HEK293 (cell line): Measurements from ENCODE around the gene YWHAB.

Source experiments
- PRDM1 ChIP-seq: fragments of 450-650 bp; formaldehyde crosslinking; IDR thresholded peaks from 2 replicates; pipeline ENCODE4; 2016; ENCODE audit warnings: missing biosample characterization, missing genetic modification characterization
- ZBTB21 ChIP-seq: fragments of 450-650 bp; formaldehyde crosslinking; IDR thresholded peaks from 2 replicates; pipeline ENCODE4 v1.5.1; 2017; ENCODE audit warnings: missing biosample characterization, missing genetic modification characterization
- ZNF140 ChIP-seq: fragments of 450-650 bp; formaldehyde crosslinking; IDR thresholded peaks from 2 replicates; pipeline ENCODE4 v1.5.1; 2016; ENCODE audit warnings: missing biosample characterization, missing genetic modification characterization
- ZNF155 ChIP-seq: fragments of 450-650 bp; formaldehyde crosslinking; IDR thresholded peaks from 2 replicates; pipeline ENCODE4 v1.5.1; 2016; ENCODE audit warnings: missing biosample characterization, missing genetic modification characterization
- ZNF184 ChIP-seq: fragments of 450-650 bp; IDR thresholded peaks from 2 replicates; pipeline ENCODE4 v1.5.1; 2018; ENCODE audit warnings: missing biosample characterization, mild to moderate bottlenecking, missing genetic modification characterization
- ZNF292 ChIP-seq: fragments of 450-650 bp; formaldehyde crosslinking; IDR thresholded peaks from 2 replicates; pipeline ENCODE4 v1.5.1; 2016; ENCODE audit warnings: low read depth, missing biosample characterization, missing genetic modification characterization, borderline replicate concordance
- ZNF837 ChIP-seq: fragments of 450-650 bp; formaldehyde crosslinking; IDR thresholded peaks from 2 replicates; pipeline ENCODE4 v1.5.1; 2016; ENCODE audit warnings: missing biosample characterization, missing genetic modification characterization
- TF ChIP-seq, protein P1 (sequence below): fragments of 450-650 bp; formaldehyde crosslinking; IDR thresholded peaks from 2 replicates; pipeline ENCODE4 v1.5.1; 2016; ENCODE audit warnings: missing biosample characterization, missing genetic modification characterization
- TF ChIP-seq, protein P2 (sequence below): fragments of 450-650 bp; formaldehyde crosslinking; IDR thresholded peaks from 2 replicates; pipeline ENCODE4 v1.5.1; 2016; ENCODE audit warnings: missing biosample characterization, missing genetic modification characterization

DNA sequence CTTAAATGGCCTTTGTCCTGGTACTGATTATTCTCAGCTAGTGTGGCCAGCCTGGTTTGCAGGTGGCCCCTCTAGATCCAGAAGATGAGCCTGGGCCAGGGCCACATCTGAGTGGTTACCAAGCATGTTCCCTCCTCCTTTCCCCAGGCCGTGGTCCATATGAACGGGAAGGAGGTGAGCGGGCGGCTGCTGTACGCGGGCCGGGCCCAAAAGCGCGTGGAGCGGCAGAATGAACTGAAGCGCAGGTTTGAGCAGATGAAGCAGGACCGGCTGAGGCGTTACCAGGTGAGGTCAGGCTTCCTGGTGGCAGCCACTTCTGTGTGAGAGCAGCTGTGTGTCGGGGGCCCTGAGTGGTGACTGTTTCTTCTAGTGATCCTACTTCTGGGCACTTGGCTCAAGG lies 35.9 kb downstream of the YWHAB start:
- TF ChIP-seq, protein P1, sequence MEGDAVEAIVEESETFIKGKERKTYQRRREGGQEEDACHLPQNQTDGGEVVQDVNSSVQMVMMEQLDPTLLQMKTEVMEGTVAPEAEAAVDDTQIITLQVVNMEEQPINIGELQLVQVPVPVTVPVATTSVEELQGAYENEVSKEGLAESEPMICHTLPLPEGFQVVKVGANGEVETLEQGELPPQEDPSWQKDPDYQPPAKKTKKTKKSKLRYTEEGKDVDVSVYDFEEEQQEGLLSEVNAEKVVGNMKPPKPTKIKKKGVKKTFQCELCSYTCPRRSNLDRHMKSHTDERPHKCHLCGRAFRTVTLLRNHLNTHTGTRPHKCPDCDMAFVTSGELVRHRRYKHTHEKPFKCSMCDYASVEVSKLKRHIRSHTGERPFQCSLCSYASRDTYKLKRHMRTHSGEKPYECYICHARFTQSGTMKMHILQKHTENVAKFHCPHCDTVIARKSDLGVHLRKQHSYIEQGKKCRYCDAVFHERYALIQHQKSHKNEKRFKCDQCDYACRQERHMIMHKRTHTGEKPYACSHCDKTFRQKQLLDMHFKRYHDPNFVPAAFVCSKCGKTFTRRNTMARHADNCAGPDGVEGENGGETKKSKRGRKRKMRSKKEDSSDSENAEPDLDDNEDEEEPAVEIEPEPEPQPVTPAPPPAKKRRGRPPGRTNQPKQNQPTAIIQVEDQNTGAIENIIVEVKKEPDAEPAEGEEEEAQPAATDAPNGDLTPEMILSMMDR, result no peak
- TF ChIP-seq ZNF155, result no peak
- no peak for TF ChIP-seq ZNF140 (tag by site-specific recombination)
- no peak for TF ChIP-seq ZNF184 (tag by site-specific recombination)
- TF ChIP-seq ZNF837 (tag by site-specific recombination), result no peak
- TF ChIP-seq, protein P2, sequence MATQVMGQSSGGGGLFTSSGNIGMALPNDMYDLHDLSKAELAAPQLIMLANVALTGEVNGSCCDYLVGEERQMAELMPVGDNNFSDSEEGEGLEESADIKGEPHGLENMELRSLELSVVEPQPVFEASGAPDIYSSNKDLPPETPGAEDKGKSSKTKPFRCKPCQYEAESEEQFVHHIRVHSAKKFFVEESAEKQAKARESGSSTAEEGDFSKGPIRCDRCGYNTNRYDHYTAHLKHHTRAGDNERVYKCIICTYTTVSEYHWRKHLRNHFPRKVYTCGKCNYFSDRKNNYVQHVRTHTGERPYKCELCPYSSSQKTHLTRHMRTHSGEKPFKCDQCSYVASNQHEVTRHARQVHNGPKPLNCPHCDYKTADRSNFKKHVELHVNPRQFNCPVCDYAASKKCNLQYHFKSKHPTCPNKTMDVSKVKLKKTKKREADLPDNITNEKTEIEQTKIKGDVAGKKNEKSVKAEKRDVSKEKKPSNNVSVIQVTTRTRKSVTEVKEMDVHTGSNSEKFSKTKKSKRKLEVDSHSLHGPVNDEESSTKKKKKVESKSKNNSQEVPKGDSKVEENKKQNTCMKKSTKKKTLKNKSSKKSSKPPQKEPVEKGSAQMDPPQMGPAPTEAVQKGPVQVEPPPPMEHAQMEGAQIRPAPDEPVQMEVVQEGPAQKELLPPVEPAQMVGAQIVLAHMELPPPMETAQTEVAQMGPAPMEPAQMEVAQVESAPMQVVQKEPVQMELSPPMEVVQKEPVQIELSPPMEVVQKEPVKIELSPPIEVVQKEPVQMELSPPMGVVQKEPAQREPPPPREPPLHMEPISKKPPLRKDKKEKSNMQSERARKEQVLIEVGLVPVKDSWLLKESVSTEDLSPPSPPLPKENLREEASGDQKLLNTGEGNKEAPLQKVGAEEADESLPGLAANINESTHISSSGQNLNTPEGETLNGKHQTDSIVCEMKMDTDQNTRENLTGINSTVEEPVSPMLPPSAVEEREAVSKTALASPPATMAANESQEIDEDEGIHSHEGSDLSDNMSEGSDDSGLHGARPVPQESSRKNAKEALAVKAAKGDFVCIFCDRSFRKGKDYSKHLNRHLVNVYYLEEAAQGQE (tag by site-specific recombination), result no peak
- TF ChIP-seq ZBTB21, result no peak
- TF ChIP-seq PRDM1, result no peak
- no peak for TF ChIP-seq ZNF292
